A549 (cell line): ENCODE data around the gene MAEL.

Experiments used
- FOSB ChIP-seq: fragments of 250-450 bp; sonication (Bioruptor Pico); IDR thresholded peaks from 2 replicates; pipeline ENCODE4 v1.5.0; 2020; ENCODE audit warnings: mild to moderate bottlenecking, moderate library complexity
- TF ChIP-seq, protein P1 (sequence below): fragments of >200 bp; sonication (Bioruptor Twin); formaldehyde crosslinking; IDR thresholded peaks from 3 replicates; pipeline ENCODE4 v1.5.1; 2016

DNA sequence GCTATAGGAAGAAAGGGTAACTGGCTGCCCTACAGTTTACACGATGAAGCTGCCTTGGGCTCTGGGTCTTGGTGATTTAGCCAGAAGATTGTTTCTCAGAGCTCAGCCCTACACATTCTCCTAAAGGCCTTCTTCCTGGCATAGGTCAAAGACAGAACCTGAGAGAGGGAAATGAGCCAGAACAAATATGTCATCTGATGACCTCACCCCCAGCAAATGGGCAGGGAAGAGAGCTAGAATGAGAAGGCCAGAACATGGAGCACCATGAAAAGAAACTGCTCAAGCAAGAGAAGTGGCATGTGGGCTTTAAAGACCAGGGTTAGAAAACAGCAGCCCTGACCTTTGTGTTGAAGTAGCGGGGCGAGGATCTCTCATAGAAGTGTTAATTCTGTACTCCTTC is 8.3 kb upstream of the MAEL start:
- TF ChIP-seq, protein P1, sequence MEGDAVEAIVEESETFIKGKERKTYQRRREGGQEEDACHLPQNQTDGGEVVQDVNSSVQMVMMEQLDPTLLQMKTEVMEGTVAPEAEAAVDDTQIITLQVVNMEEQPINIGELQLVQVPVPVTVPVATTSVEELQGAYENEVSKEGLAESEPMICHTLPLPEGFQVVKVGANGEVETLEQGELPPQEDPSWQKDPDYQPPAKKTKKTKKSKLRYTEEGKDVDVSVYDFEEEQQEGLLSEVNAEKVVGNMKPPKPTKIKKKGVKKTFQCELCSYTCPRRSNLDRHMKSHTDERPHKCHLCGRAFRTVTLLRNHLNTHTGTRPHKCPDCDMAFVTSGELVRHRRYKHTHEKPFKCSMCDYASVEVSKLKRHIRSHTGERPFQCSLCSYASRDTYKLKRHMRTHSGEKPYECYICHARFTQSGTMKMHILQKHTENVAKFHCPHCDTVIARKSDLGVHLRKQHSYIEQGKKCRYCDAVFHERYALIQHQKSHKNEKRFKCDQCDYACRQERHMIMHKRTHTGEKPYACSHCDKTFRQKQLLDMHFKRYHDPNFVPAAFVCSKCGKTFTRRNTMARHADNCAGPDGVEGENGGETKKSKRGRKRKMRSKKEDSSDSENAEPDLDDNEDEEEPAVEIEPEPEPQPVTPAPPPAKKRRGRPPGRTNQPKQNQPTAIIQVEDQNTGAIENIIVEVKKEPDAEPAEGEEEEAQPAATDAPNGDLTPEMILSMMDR = no peak
- no peak for TF ChIP-seq FOSB
